Measurements from ENCODE around the gene FBLN2. TPM values are rescaled to one million over a fixed set of nuclear protein-coding genes. Genes with fewer than 3 reads are reported as not detected.

FBLN2 gene
- total RNA-seq, 2 experiments from 2014 or later: 8.4 to 13.7 TPM

DNA sequence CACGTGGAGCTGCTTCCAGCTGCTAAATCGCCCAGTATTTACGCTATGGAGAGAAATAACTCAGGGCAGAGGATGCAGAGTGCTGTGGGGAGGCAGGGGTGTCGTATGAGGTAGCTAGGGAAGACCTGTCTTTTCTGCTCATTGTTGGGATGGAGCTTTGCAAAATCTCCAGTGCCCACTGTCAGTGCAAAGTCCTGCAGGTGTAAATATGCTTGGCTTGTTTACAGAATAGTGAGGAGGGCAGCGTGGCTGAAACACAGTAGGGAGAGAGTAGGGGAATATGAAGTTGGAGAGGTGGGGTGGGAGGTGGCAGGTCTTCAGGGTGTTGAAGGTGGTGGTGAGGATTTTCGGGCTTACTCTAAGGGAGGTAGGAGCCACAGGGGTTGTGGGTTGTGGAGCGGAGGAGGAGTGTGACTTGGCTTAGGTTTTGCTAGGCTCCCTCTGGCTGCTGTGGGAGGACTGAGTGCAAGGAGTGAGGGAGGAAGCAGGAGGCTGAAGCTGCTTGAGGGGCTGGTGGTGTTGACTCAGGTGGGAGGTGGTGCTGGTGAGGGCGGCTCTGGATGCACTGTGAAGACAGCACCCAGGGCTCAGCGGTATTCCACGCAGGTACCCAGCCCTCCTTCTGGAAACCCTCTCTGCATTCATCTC lies 125.7 kb downstream of the FBLN2 start:
- H3K36me3 Mint-ChIP-seq (ENCODE audit: low read depth): no peaks in the 10 kb centered on the region
- no peaks in the 10 kb centered on the region for H3K4me1 Mint-ChIP-seq (ENCODE audit: low read depth)
- intact Hi-C loops (cut with micrococcal nuclease): no loop called here
- no peak for ATAC-seq
- no peak overlapping the region for H3K27ac Mint-ChIP-seq
- CTCF ChIA-PET: interaction anchor here (0.9 to 1.7 kb wide), 4 partner anchors 12 to 210 kb away, joined by 4 read pairs; no protein-coding TSS in a partner anchor
- H3K27me3 Mint-ChIP-seq: peaks cover 4% of the 10 kb centered on the region
- POLR2A ChIA-PET: no interaction called here
- DNase-seq: no peak
- no peak overlapping the region for H3K4me3 Mint-ChIP-seq
- TF ChIP-seq CTCF (IDR thresholded peaks at IDR 0.05): no peak
- H3K9me3 Mint-ChIP-seq: no peaks in the 10 kb centered on the region

DNA sequence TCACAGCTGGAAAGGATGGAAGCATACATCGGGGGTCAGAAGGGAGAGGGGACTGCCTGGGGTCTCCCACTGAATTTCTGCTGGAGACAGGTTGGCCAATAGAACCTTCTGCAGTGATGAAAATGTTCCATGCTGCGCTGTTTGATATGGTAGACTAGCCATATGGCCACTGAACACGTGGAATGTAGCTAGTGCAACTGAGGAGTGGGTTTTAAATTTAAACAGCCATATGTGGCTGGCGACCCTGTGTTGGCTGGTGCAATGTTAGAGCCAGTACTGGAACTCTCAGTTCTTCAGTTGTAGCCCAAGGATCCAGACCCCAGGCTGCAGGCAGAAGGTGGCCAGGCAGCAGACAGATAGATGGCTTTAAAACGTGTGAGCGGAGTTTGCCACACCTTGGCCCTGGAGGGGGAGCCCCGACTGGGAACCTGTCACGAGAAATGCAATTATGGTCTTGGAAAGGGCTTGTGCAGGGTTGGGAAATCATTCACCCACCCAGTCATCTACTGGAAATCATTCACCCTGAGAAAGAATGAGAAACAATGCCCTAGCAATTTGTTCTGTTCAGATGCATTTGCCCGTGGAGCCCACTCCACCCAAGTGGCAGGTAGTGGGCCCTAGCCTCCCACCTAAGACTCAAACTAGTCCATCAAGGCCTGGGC lies 127.6 kb downstream of the FBLN2 start:
- H3K4me1 Mint-ChIP-seq (ENCODE audit: low read depth): no peaks in the 10 kb centered on the region
- no peaks in the 10 kb centered on the region for H3K36me3 Mint-ChIP-seq (ENCODE audit: low read depth)
- H3K27ac Mint-ChIP-seq: no peak overlapping the region
- ChIA-PET POLR2A (no interaction called here), CTCF (no interaction called here)
- no peak for ATAC-seq
- no peaks in the 10 kb centered on the region for H3K9me3 Mint-ChIP-seq
- no peak for DNase-seq
- H3K4me3 Mint-ChIP-seq: no peak overlapping the region
- intact Hi-C loops (cut with micrococcal nuclease): no loop called here
- H3K27me3 Mint-ChIP-seq: peaks cover 3% of the 10 kb centered on the region
- no peak for TF ChIP-seq CTCF (IDR thresholded peaks at IDR 0.05)

DNA sequence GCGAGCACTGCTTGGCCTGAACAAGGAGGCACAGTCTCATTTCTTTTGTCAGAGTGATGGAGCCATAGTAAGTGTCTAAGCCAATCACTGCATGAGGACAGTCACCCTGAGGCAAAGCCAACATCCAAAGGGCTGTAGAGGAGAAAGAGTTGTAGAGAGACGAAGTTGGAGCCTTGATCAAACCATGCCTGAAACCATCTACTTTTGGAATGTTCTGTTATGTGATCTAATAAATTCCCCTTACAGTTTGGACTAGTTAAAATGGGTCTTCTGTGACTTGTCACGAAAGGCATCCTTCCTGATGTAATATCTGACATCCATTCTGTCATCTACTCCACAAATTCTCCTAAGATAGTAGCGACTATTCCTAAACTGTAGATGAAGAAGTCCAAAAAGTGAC lies 128.3 kb downstream of the FBLN2 start:
- Mint-ChIP-seq H3K27ac (no peak overlapping the region), H3K36me3 (ENCODE audit: low read depth) (no peaks in the 10 kb centered on the region), H3K4me3 (no peak overlapping the region), H3K9me3 (no peaks in the 10 kb centered on the region), H3K4me1 (ENCODE audit: low read depth) (no peaks in the 10 kb centered on the region), H3K27me3 (peaks cover 3% of the 10 kb centered on the region)
- CTCF ChIA-PET: interaction anchor here (2.2 kb wide), 1 partner anchor 29 kb away, joined by 7 read pairs; no protein-coding TSS in a partner anchor
- no peak for TF ChIP-seq CTCF (IDR thresholded peaks at IDR 0.05)
- DNase-seq (no peak), ATAC-seq (no peak)
- intact Hi-C loops (cut with micrococcal nuclease): no loop called here
- POLR2A ChIA-PET: no interaction called here

GRCh38 chr3:13681931-13682330 lies 133.0 kb downstream of the FBLN2 start:
- POLR2A ChIA-PET: no interaction called here
- H3K4me3 Mint-ChIP-seq: no peak overlapping the region
- H3K27ac Mint-ChIP-seq: no peak overlapping the region
- no peak for TF ChIP-seq CTCF (IDR thresholded peaks at IDR 0.05)
- no peaks in the 10 kb centered on the region for H3K4me1 Mint-ChIP-seq (ENCODE audit: low read depth)
- ATAC-seq (no peak), DNase-seq (no peak)
- H3K27me3 Mint-ChIP-seq: peaks cover 6% of the 10 kb centered on the region
- CTCF ChIA-PET: interaction anchor here (0.9 to 2.0 kb wide), 2 partner anchors 24 to 203 kb away, joined by 3 to 4 read pairs; no protein-coding TSS in a partner anchor
- intact Hi-C loops (cut with micrococcal nuclease): no loop called here
- no peaks in the 10 kb centered on the region for H3K9me3 Mint-ChIP-seq
- H3K36me3 Mint-ChIP-seq (ENCODE audit: low read depth): no peaks in the 10 kb centered on the region

GRCh38 chr3:13682331-13683013 lies 133.5 kb downstream of the FBLN2 start:
- H3K9me3 Mint-ChIP-seq: no peaks in the 10 kb centered on the region
- ATAC-seq: no peak
- H3K27ac Mint-ChIP-seq: no peak overlapping the region
- DNase-seq: no peak
- no peak overlapping the region for H3K4me3 Mint-ChIP-seq
- CTCF ChIA-PET: interaction anchor here (2.0 kb wide), 1 partner anchor 203 kb away, joined by 4 read pairs; no protein-coding TSS in a partner anchor
- no peaks in the 10 kb centered on the region for H3K36me3 Mint-ChIP-seq (ENCODE audit: low read depth)
- H3K4me1 Mint-ChIP-seq (ENCODE audit: low read depth): no peaks in the 10 kb centered on the region
- intact Hi-C loops (cut with micrococcal nuclease): no loop called here
- H3K27me3 Mint-ChIP-seq: peaks cover 5% of the 10 kb centered on the region
- POLR2A ChIA-PET: no interaction called here
- no peak for TF ChIP-seq CTCF (IDR thresholded peaks at IDR 0.05)

All from activated CD8-positive, alpha-beta T cell treated with anti-CD3 and anti-CD28 coated beads for 36 hours (primary cell).